Measurements from ENCODE around the gene CDH22.

DNA sequence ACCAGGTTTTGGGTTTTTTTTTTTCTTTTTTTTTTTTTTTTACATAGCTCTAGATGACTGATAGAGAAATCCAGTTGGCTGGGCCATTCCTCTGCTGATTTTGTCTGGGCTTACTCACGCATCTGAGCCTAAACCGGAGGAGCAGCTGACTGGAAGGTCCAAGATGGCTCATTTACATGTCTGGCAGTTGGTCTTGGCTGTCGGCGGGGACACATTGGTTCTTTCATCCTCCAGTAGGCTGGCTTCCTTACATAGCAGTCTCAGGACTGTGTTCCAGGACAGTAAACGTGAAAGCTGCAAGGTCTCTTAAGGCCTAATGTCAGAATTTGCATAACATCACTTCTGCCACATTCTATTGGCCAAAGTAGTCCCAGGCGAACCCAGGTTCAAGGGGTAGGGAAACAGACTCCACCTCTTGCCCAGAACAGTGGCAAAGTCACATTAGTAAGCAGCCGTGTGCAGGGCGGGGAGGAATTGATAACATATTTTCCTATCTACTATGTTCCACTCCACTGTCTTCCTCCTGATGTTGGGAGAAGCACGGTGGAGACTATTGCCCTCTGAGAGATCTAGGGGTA, 87.0 kb downstream of the CDH22 start:
- no peak for TF ChIP-seq EZH2 (IDR thresholded peaks at IDR 0.05; ENCODE audit: borderline replicate concordance, low read depth, low read length, poor library complexity, severe bottlenecking)
- TF ChIP-seq, protein P1, sequence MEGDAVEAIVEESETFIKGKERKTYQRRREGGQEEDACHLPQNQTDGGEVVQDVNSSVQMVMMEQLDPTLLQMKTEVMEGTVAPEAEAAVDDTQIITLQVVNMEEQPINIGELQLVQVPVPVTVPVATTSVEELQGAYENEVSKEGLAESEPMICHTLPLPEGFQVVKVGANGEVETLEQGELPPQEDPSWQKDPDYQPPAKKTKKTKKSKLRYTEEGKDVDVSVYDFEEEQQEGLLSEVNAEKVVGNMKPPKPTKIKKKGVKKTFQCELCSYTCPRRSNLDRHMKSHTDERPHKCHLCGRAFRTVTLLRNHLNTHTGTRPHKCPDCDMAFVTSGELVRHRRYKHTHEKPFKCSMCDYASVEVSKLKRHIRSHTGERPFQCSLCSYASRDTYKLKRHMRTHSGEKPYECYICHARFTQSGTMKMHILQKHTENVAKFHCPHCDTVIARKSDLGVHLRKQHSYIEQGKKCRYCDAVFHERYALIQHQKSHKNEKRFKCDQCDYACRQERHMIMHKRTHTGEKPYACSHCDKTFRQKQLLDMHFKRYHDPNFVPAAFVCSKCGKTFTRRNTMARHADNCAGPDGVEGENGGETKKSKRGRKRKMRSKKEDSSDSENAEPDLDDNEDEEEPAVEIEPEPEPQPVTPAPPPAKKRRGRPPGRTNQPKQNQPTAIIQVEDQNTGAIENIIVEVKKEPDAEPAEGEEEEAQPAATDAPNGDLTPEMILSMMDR (conservative IDR thresholded peaks at IDR 0.05; ENCODE audit: low read depth, low read length) = no peak

All from A673 (cell line).